ENCODE measurements around the gene NCKAP5L. TPM values are rescaled to one million over a fixed set of nuclear protein-coding genes. Genes with fewer than 3 reads are reported as not detected.

Gene NCKAP5L
- total RNA-seq, 1 donor from 2014 or later: 34.5 TPM

- H3K9me3 Mint-ChIP-seq (ENCODE audit: low read depth): no peaks in the 10 kb centered on the region
- H3K4me1 Mint-ChIP-seq (ENCODE audit: low read depth): no peaks in the 10 kb centered on the region
- H3K27me3 Mint-ChIP-seq: no peaks in the 10 kb centered on the region
- H3K4me3 Mint-ChIP-seq (ENCODE audit: low read depth): no peak overlapping the region
- H3K27ac Mint-ChIP-seq: no peak overlapping the region
- no peak for TF ChIP-seq CTCF (IDR thresholded peaks at IDR 0.05; ENCODE audit: unreplicated experiment)
- peaks cover 11% of the 10 kb centered on the region for H3K36me3 Mint-ChIP-seq (ENCODE audit: insufficient read depth)
- no peak for DNase-seq (ENCODE audit: low spot score, unreplicated experiment)
These were observed 29.3 kb downstream of the NCKAP5L start for GRCh38 chr12:49798934-49799333.

- H3K27me3 Mint-ChIP-seq: no peaks in the 10 kb centered on the region
- H3K36me3 Mint-ChIP-seq (ENCODE audit: insufficient read depth): peaks cover 11% of the 10 kb centered on the region
- no peaks in the 10 kb centered on the region for H3K9me3 Mint-ChIP-seq (ENCODE audit: low read depth)
- H3K27ac Mint-ChIP-seq: no peak overlapping the region
- H3K4me3 Mint-ChIP-seq (ENCODE audit: low read depth): no peak overlapping the region
- H3K4me1 Mint-ChIP-seq (ENCODE audit: low read depth): no peaks in the 10 kb centered on the region
- TF ChIP-seq CTCF (IDR thresholded peaks at IDR 0.05; ENCODE audit: unreplicated experiment): no peak
- no peak for DNase-seq (ENCODE audit: low spot score, unreplicated experiment)
These were observed 30.0 kb downstream of the NCKAP5L start for GRCh38 chr12:49798248-49798647.

- H3K27me3 Mint-ChIP-seq: no peaks in the 10 kb centered on the region
- H3K4me3 Mint-ChIP-seq (ENCODE audit: low read depth): no peak overlapping the region
- no peaks in the 10 kb centered on the region for H3K4me1 Mint-ChIP-seq (ENCODE audit: low read depth)
- no peak for DNase-seq (ENCODE audit: low spot score, unreplicated experiment)
- no peak for TF ChIP-seq CTCF (IDR thresholded peaks at IDR 0.05; ENCODE audit: unreplicated experiment)
- peaks cover 7% of the 10 kb centered on the region for H3K36me3 Mint-ChIP-seq (ENCODE audit: insufficient read depth)
- H3K9me3 Mint-ChIP-seq (ENCODE audit: low read depth): no peaks in the 10 kb centered on the region
- no peak overlapping the region for H3K27ac Mint-ChIP-seq
These were observed 30.8 kb downstream of the NCKAP5L start for GRCh38 chr12:49797449-49797776.

GRCh38 chr12:49796606-49797448 lies 31.4 kb downstream of the NCKAP5L start:
- H3K36me3 Mint-ChIP-seq (ENCODE audit: insufficient read depth): peaks cover 7% of the 10 kb centered on the region
- no peak overlapping the region for H3K27ac Mint-ChIP-seq
- no peaks in the 10 kb centered on the region for H3K27me3 Mint-ChIP-seq
- no peaks in the 10 kb centered on the region for H3K9me3 Mint-ChIP-seq (ENCODE audit: low read depth)
- H3K4me3 Mint-ChIP-seq (ENCODE audit: low read depth): no peak overlapping the region
- H3K4me1 Mint-ChIP-seq (ENCODE audit: low read depth): no peaks in the 10 kb centered on the region
- no peak for DNase-seq (ENCODE audit: low spot score, unreplicated experiment)
- TF ChIP-seq CTCF (IDR thresholded peaks at IDR 0.05; ENCODE audit: unreplicated experiment): no peak

- no peaks in the 10 kb centered on the region for H3K27me3 Mint-ChIP-seq
- peaks cover 7% of the 10 kb centered on the region for H3K36me3 Mint-ChIP-seq (ENCODE audit: insufficient read depth)
- no peaks in the 10 kb centered on the region for H3K4me1 Mint-ChIP-seq (ENCODE audit: low read depth)
- H3K27ac Mint-ChIP-seq: no peak overlapping the region
- H3K4me3 Mint-ChIP-seq (ENCODE audit: low read depth): no peak overlapping the region
- DNase-seq (ENCODE audit: low spot score, unreplicated experiment): no peak
- no peak for TF ChIP-seq CTCF (IDR thresholded peaks at IDR 0.05; ENCODE audit: unreplicated experiment)
- H3K9me3 Mint-ChIP-seq (ENCODE audit: low read depth): no peaks in the 10 kb centered on the region
These were observed 32.1 kb downstream of the NCKAP5L start for GRCh38 chr12:49796155-49796554.

All from progenitor cell of endocrine pancreas (in vitro differentiated cells).